ENCODE results near the gene RAPGEF4. TPM values are rescaled to one million over a fixed set of nuclear protein-coding genes. Genes with fewer than 3 reads are reported as not detected.

The RAPGEF4 gene
- total RNA-seq, 4 donors from 2014 or later, result 1.4 to 5.5 (median 1.8) TPM

DNA sequence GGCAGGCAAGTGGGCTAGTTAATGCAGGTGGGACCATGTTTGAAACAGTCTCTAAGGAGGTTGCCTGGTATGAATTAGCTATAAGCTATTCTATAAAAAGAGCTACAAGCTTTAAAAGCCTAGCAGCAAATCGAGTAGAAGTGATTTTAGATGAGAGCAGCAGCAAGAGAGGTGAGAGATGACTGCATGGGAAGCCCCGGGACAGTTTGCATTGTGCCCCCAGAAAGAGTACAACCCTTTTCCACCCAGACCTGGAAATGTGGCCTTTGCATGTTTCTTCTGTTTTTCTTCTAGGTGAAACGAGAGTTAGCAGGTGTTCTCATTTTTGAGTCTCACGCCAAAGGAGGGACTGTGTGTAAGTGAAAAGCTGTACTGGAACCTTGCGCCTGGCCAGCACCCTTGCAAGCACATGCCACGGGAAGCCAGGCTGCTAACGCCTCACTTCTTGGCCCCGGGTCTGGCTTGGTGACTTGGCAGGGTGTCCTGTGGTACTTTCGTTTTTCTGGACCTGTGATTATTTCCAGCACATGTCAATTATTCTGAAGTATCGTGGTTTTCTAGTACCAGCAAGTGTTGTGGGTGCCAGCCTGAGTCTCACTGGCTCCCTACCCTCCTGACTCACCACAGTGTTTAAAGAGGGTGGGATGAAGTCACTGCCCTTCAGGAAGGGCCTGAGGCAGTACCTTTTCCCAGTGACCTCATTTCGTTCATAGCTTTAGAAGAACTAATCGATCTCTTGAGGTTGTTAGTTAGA, 249.7 kb downstream of the RAPGEF4 start:
- Histone ChIP-seq H3K27me3 (no peaks in the 10 kb centered on the region), H3K4me3 (peak overlapping the region; percentile 28 to 34 (median 30)), H3K4me1 (peaks cover 15 to 19% of the 10 kb centered on the region in 2 donors), H3K27ac (peak overlapping the region; percentile 68 to 79 (median 73)), H3K36me3 (no peaks in the 10 kb centered on the region), H3K9me3 (no peaks in the 10 kb centered on the region)
- ATAC-seq (peak; percentile 91 to 92), DNase-seq (peak; percentile 52 to 62)
- in situ Hi-C loops (cut with MboI; ENCODE audit: low sequenced_read_pairs in 4 of 4) (no loop called here), intact Hi-C loops (cut with DNase I; ENCODE audit: low total_unique reads) (loop anchor here (5.0 kb wide), 1 partner anchor 237 kb away; no protein-coding TSS in a partner anchor)
- TF ChIP-seq CTCF (IDR thresholded peaks at IDR 0.05 in 4 of 5, conservative IDR thresholded peaks at IDR 0.05 in 1 of 5) (no peak), POLR2A (IDR thresholded peaks at IDR 0.05) (peak in 1 of 2 donors; percentile 21)

GRCh38 chr2:172986040-172986439, 250.4 kb downstream of the RAPGEF4 start:
- Histone ChIP-seq H3K9me3 (no peaks in the 10 kb centered on the region), H3K4me3 (peak overlapping the region in 1 of 4 donors; percentile 29), H3K36me3 (no peaks in the 10 kb centered on the region), H3K27ac (peak overlapping the region; percentile 68 to 79 (median 73)), H3K27me3 (no peaks in the 10 kb centered on the region), H3K4me1 (peaks cover 15 to 19% of the 10 kb centered on the region in 2 donors)
- DNase-seq, result no peak
- no peak for TF ChIP-seq CTCF (IDR thresholded peaks at IDR 0.05 in 4 of 5, conservative IDR thresholded peaks at IDR 0.05 in 1 of 5)
- in situ Hi-C loops (cut with MboI; ENCODE audit: low sequenced_read_pairs in 4 of 4), result no loop called here
- intact Hi-C loops (cut with DNase I; ENCODE audit: low total_unique reads), result loop anchor here (5.0 kb wide), 1 partner anchor 236 kb away; no protein-coding TSS in a partner anchor
- peak; percentile 71 to 75 for ATAC-seq

- H3K27me3 ChIP-seq, result no peaks in the 10 kb centered on the region
- no peaks in the 10 kb centered on the region for H3K9me3 ChIP-seq
- no peak for DNase-seq
- in situ Hi-C loops (cut with MboI; ENCODE audit: low sequenced_read_pairs in 4 of 4), result no loop called here
- H3K36me3 ChIP-seq, result no peaks in the 10 kb centered on the region
- TF ChIP-seq CTCF (IDR thresholded peaks at IDR 0.05 in 4 of 5, conservative IDR thresholded peaks at IDR 0.05 in 1 of 5), result no peak
- TF ChIP-seq POLR2A (IDR thresholded peaks at IDR 0.05), result no peak
- no peak overlapping the region for H3K27ac ChIP-seq
- peaks cover 15 to 19% of the 10 kb centered on the region in 2 donors for H3K4me1 ChIP-seq
- intact Hi-C loops (cut with DNase I; ENCODE audit: low total_unique reads), result loop anchor here (5.0 kb wide), 1 partner anchor 234 kb away; no protein-coding TSS in a partner anchor
- ATAC-seq, result no peak
- H3K4me3 ChIP-seq, result no peak overlapping the region
Measured at GRCh38 chr2:172988728-172989127, 253.1 kb downstream of the RAPGEF4 start.

- Histone ChIP-seq H3K4me1 (peaks cover 6 to 10% of the 10 kb centered on the region in 2 donors), H3K27ac (no peak overlapping the region), H3K36me3 (no peaks in the 10 kb centered on the region), H3K4me3 (no peak overlapping the region), H3K27me3 (no peaks in the 10 kb centered on the region), H3K9me3 (no peaks in the 10 kb centered on the region)
- ATAC-seq (no peak), DNase-seq (no peak)
- in situ Hi-C loops (cut with MboI; ENCODE audit: low sequenced_read_pairs in 4 of 4), result no loop called here
- intact Hi-C loops (cut with DNase I; ENCODE audit: low total_unique reads), result no loop called here
- no peak for TF ChIP-seq CTCF (IDR thresholded peaks at IDR 0.05 in 4 of 5, conservative IDR thresholded peaks at IDR 0.05 in 1 of 5)
- TF ChIP-seq POLR2A (IDR thresholded peaks at IDR 0.05), result no peak
Measured at GRCh38 chr2:172991031-172991430, 255.4 kb downstream of the RAPGEF4 start.
